Measurements from ENCODE around the gene ETV7. TPM values are rescaled to one million over a fixed set of nuclear protein-coding genes. Genes with fewer than 3 reads are reported as not detected.
A peak's percentile ranks its signal among the peaks of the same experiment; 100 is the strongest.

The ETV7 gene
- total and polyA plus RNA-seq, 2 of the 13 experiments (the other 11 are each of a cell fraction or from before 2014, with no cell fraction given): not detected

DNA sequence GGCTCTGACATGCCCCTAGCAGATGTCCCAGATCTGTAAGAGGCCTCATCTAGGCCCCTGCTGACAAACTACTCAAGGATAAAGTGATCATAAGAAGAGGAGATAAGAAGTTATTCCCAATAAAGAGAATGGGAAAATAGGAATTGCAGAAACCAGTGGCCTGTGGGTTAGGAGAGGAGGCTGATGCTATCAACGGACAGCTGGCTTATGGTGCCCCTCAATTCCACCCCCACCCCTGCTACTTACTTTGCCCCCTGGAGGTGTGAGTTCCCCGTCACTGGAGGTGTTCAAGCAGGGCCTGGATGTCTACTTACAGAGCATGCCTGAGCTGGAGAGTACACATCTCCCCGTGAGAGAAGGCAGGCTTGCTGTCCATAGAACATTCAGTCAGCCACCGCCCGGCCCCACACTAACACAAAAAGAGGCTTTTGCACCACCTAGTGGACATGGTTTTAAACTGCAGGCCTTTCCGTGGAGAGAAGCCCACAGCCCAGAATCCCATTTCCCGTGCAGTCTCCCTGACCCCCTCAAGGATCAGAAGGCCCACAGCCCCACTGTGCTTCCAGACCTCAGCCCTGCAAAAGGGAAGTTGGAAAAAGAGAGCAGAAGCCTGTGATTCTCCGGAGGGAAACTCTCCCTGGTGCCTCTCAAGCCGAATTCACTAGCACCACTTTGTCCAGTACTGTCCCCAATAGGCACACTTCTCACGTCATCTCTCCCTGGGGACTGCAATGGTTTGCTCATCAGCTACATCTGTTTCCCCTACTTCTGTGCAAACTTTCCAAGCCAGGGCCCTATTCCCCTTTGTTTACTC is 27.0 kb downstream of the ETV7 start (continued):
- TF ChIP-seq KIAA2018 (CRISPR knock-in tag; IDR thresholded peaks at IDR 0.05; ENCODE audit: borderline replicate concordance) (no peak), KLF11 (CRISPR knock-in tag; IDR thresholded peaks at IDR 0.05) (no peak), RBAK (CRISPR knock-in tag; IDR thresholded peaks at IDR 0.05) (no peak), CBFB (CRISPR knock-in tag; IDR thresholded peaks at IDR 0.05) (no peak), DMAP1 (CRISPR knock-in tag; IDR thresholded peaks at IDR 0.05) (no peak), HOXD1 (CRISPR knock-in tag; IDR thresholded peaks at IDR 0.05) (no peak), MIXL1 (CRISPR knock-in tag; IDR thresholded peaks at IDR 0.05) (0 out of 2 replicates have a peak, but pooled peaks have one; percentile 43), KAT7 (CRISPR knock-in tag; IDR thresholded peaks at IDR 0.05; ENCODE audit: borderline replicate concordance) (no peak), GATA4 (IDR thresholded peaks at IDR 0.05; ENCODE audit: borderline replicate concordance, low read depth) (no peak), DNMT3B (CRISPR knock-in tag; conservative IDR thresholded peaks at IDR 0.05) (no peak), ZBTB1 (CRISPR knock-in tag; IDR thresholded peaks at IDR 0.05; ENCODE audit: borderline replicate concordance) (no peak), FOXK1 (CRISPR knock-in tag; IDR thresholded peaks at IDR 0.05; ENCODE audit: borderline replicate concordance, low read depth) (no peak), ELF3 (CRISPR knock-in tag; IDR thresholded peaks at IDR 0.05) (peak; percentile 56; the same call in 1 of the 2 replicates), ZBTB42 (CRISPR knock-in tag; IDR thresholded peaks at IDR 0.05) (0 out of 2 replicates have a peak, but pooled peaks have one; percentile 10), HDAC1 (CRISPR knock-in tag; IDR thresholded peaks at IDR 0.05) (no peak), NR2F2 (IDR thresholded peaks at IDR 0.05; ENCODE audit: borderline replicate concordance, low read depth) (no peak), ZBTB43 (CRISPR knock-in tag; conservative IDR thresholded peaks at IDR 0.05) (peak; percentile 35; the same call in 1 of the 2 replicates), NCOA5 (CRISPR knock-in tag; IDR thresholded peaks at IDR 0.05) (no peak), ZNF33A (CRISPR knock-in tag; IDR thresholded peaks at IDR 0.05; ENCODE audit: borderline replicate concordance) (0 out of 2 replicates have a peak, but pooled peaks have one; percentile 35)
- TF ChIP-seq, protein P1, sequence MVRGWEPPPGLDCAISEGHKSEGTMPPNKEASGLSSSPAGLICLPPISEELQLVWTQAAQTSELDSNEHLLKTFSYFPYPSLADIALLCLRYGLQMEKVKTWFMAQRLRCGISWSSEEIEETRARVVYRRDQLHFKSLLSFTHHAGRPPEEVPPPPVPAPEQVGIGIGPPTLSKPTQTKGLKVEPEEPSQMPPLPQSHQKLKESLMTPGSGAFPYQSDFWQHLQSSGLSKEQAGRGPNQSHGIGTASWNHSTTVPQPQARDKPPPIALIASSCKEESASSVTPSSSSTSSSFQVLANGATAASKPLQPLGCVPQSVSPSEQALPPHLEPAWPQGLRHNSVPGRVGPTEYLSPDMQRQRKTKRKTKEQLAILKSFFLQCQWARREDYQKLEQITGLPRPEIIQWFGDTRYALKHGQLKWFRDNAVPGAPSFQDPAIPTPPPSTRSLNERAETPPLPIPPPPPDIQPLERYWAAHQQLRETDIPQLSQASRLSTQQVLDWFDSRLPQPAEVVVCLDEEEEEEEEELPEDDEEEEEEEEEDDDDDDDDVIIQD (CRISPR knock-in tag; IDR thresholded peaks at IDR 0.05; ENCODE audit: low read depth): no peak
